HEK293 (cell line): ENCODE results near the gene HOXB9.

Source experiments
- CTCF ChIA-PET: fragments of 350-600 bp; formaldehyde crosslinking; extraction: SDS; loops from one replicate; lab custom pipeline; 2021; ENCODE audit warnings: antibody characterized with exemption; lab: Yijun Ruan, JAX
- POLR2A ChIA-PET: fragments of 300-600 bp; formaldehyde crosslinking; extraction: SDS; loops from one replicate; lab custom pipeline; 2020; ENCODE audit warnings: antibody characterized with exemption, inconsistent platforms; lab: Yijun Ruan, JAX
- H3K27ac ChIP-seq: fragments of 200-500 bp; sonication (Bioruptor generic); 2 replicates; pipeline ENCODE4 v1.5.1; 2014; ENCODE audit warnings: low read depth, low read length, control low read depth, inconsistent platforms; ENCODE audit errors: extremely low read depth
- H3K36me3 ChIP-seq, 2 experiments: fragments of 200-500 bp in 1 of 2; sonication (Bioruptor generic) in 1 of 2; 1 replicate in 1 of 2; 2 replicates in 1 of 2; pipeline ENCODE4 v1.5.1; 2014 to 2017; ENCODE audit warnings: inconsistent platforms in 2 of 2, low read length in 2 of 2; ENCODE audit not compliant: control insufficient read depth in 2 of 2, insufficient read depth in 1 of 2
- H3K4me1 ChIP-seq: fragments of 200-500 bp; sonication (Bioruptor generic); 2 replicates; pipeline ENCODE4 v1.5.1; 2014; ENCODE audit warnings: mild to moderate bottlenecking, low read length, inconsistent platforms; ENCODE audit not compliant: control insufficient read depth, insufficient read depth
- H3K4me3 ChIP-seq: 2 replicates; pipeline ENCODE4 v1.5.1; 2011; ENCODE audit warnings: low read depth, mild to moderate bottlenecking, control low read depth, low read length, moderate library complexity
- H3K9me3 ChIP-seq: fragments of 200-500 bp; sonication (Bioruptor generic); 2 replicates; pipeline ENCODE4 v1.5.1; 2014; ENCODE audit warnings: low read depth, low read length, inconsistent platforms; ENCODE audit not compliant: control insufficient read depth, insufficient read depth
- BCL11A ChIP-seq: fragments of 450-650 bp; formaldehyde crosslinking; IDR thresholded peaks from 2 replicates; pipeline ENCODE4 v1.5.1; 2016; ENCODE audit warnings: low read depth, missing biosample characterization, missing genetic modification characterization
- EGR2 ChIP-seq: fragments of 450-650 bp; formaldehyde crosslinking; IDR thresholded peaks from 2 replicates; pipeline ENCODE4 v1.5.1; 2016; ENCODE audit warnings: low read depth, missing biosample characterization, missing genetic modification characterization
- GFI1B ChIP-seq: fragments of 450-650 bp; formaldehyde crosslinking; IDR thresholded peaks from 2 replicates; pipeline ENCODE4 v1.5.1; 2016; ENCODE audit warnings: missing biosample characterization, missing genetic modification characterization
- IKZF3 ChIP-seq: fragments of 450-650 bp; IDR thresholded peaks from 2 replicates; pipeline ENCODE4 v1.5.0; 2018; ENCODE audit warnings: missing biosample characterization, mild to moderate bottlenecking, missing genetic modification characterization, moderate library complexity
- PRDM1 ChIP-seq: fragments of 450-650 bp; formaldehyde crosslinking; IDR thresholded peaks from 2 replicates; pipeline ENCODE4; 2016; ENCODE audit warnings: missing biosample characterization, missing genetic modification characterization
- SCRT2 ChIP-seq: fragments of 450-650 bp; formaldehyde crosslinking; IDR thresholded peaks from 2 replicates; pipeline ENCODE4 v1.5.1; 2016; ENCODE audit warnings: missing biosample characterization, missing genetic modification characterization
- ZFHX2 ChIP-seq: fragments of 450-650 bp; formaldehyde crosslinking; conservative IDR thresholded peaks from 2 replicates; pipeline ENCODE4 v1.5.1; 2016; ENCODE audit warnings: missing biosample characterization, missing genetic modification characterization
- ZNF140 ChIP-seq: fragments of 450-650 bp; formaldehyde crosslinking; IDR thresholded peaks from 2 replicates; pipeline ENCODE4 v1.5.1; 2016; ENCODE audit warnings: missing biosample characterization, missing genetic modification characterization
- ZNF239 ChIP-seq: fragments of 450-650 bp; formaldehyde crosslinking; IDR thresholded peaks from 2 replicates; pipeline ENCODE4 v1.5.1; 2016; ENCODE audit warnings: missing biosample characterization, missing genetic modification characterization
- ZNF324 ChIP-seq: fragments of 450-650 bp; formaldehyde crosslinking; IDR thresholded peaks from 2 replicates; pipeline ENCODE4 v1.5.1; 2016; ENCODE audit warnings: missing biosample characterization, missing genetic modification characterization
- ZNF335 ChIP-seq: fragments of 450-650 bp; formaldehyde crosslinking; conservative IDR thresholded peaks from 2 replicates; pipeline ENCODE4 v1.5.1; 2016; ENCODE audit warnings: missing biosample characterization, missing genetic modification characterization
- ZNF366 ChIP-seq: fragments of 450-650 bp; formaldehyde crosslinking; conservative IDR thresholded peaks from 2 replicates; pipeline ENCODE4 v1.5.1; 2016; ENCODE audit warnings: missing biosample characterization, missing genetic modification characterization
- ZNF514 ChIP-seq: fragments of 450-650 bp; formaldehyde crosslinking; IDR thresholded peaks from 2 replicates; pipeline ENCODE4 v1.5.1; 2016; ENCODE audit warnings: missing biosample characterization, missing genetic modification characterization
- ZNF596 ChIP-seq: fragments of 450-650 bp; IDR thresholded peaks from 2 replicates; pipeline ENCODE4 v1.5.0; 2018; ENCODE audit warnings: missing biosample characterization, mild to moderate bottlenecking, missing genetic modification characterization, moderate library complexity
- ZNF600 ChIP-seq: fragments of 450-650 bp; formaldehyde crosslinking; IDR thresholded peaks from 2 replicates; pipeline ENCODE4 v1.5.1; 2016; ENCODE audit warnings: missing biosample characterization, missing genetic modification characterization
- ZNF654 ChIP-seq: fragments of 450-650 bp; formaldehyde crosslinking; IDR thresholded peaks from 2 replicates; pipeline ENCODE4 v1.5.1; 2016; ENCODE audit warnings: low read depth, missing biosample characterization, missing genetic modification characterization
- ZNF658 ChIP-seq: fragments of 450-650 bp; formaldehyde crosslinking; IDR thresholded peaks from 2 replicates; pipeline ENCODE4; 2016; ENCODE audit warnings: missing biosample characterization, missing genetic modification characterization
- TF ChIP-seq, protein P1 (sequence below): fragments of 450-650 bp; formaldehyde crosslinking; IDR thresholded peaks from 2 replicates; pipeline ENCODE4 v1.5.1; 2016; ENCODE audit warnings: missing biosample characterization, missing genetic modification characterization
- TF ChIP-seq, protein P2 (sequence below): fragments of 450-650 bp; formaldehyde crosslinking; IDR thresholded peaks from 2 replicates; pipeline ENCODE4 v1.5.1; 2016; ENCODE audit warnings: missing biosample characterization, missing genetic modification characterization

Gene HOXB9

GRCh38 chr17:48589060-48589830, 36.9 kb downstream of the HOXB9 start:
- ChIA-PET CTCF (interaction anchor here (0.6 to 3.2 kb wide), 18 partner anchors 29 to 569 kb away, joined by 3 to 18 read pairs (median 4); no protein-coding TSS in a partner anchor), POLR2A (interaction anchor here (0.8 to 1.2 kb wide), 2 partner anchors 21 to 24 kb away, joined by 3 read pairs; no protein-coding TSS in a partner anchor)
- H3K36me3 ChIP-seq = peaks cover 0 to 23% of the 10 kb centered on the region in 2 experiments; a peak in 2 of 3 replicates
- H3K4me3 ChIP-seq = no peak overlapping the region
- H3K4me1 ChIP-seq = peaks cover 40% of the 10 kb centered on the region
- H3K27ac ChIP-seq = peak overlapping the region; percentile 92
- H3K9me3 ChIP-seq = no peaks in the 10 kb centered on the region
- TF ChIP-seq BCL11A = 0 out of 2 replicates have a peak, but pooled peaks have one; percentile 19
- TF ChIP-seq IKZF3 (tag by site-specific recombination) = peak; percentile 68
- no peak for TF ChIP-seq ZNF239 (tag by site-specific recombination)
- TF ChIP-seq ZNF514 (tag by site-specific recombination) = no peak
- no peak for TF ChIP-seq ZNF324 (tag by site-specific recombination)
- 0 out of 2 replicates have a peak, but pooled peaks have one; percentile 32 for TF ChIP-seq SCRT2 (tag by site-specific recombination)
- TF ChIP-seq ZNF335 = peak; percentile 68; the same call in 1 of the 2 replicates
- TF ChIP-seq ZNF658 (tag by site-specific recombination) = no peak
- 0 out of 2 replicates have a peak, but pooled peaks have one; percentile 3 for TF ChIP-seq GFI1B (tag by site-specific recombination)
- TF ChIP-seq ZFHX2 = peak; percentile 77
- peak; percentile 77 for TF ChIP-seq EGR2 (tag by site-specific recombination)
- no peak for TF ChIP-seq PRDM1 (tag by site-specific recombination)

DNA sequence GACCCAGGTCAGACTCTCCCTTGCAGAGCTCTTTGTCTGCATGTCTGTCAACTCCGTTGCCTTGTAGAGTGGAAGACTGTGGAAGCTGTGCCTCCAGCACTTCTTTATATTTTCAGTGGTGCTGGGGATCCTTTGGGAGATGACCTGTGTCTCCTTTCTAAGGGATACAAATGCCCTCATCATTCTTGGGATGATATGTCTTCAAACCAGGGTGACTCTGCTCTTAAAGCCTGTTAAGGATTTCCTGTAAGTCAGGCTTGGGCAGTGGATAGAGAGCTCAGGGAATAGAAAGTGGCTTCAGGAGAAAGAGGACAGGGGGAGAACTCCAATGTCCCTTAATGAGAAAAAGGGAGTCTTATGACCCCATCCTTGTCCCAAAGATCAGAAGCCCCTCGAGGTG, 37.6 kb downstream of the HOXB9 start:
- CTCF ChIA-PET = interaction anchor here (0.6 to 3.2 kb wide), 19 partner anchors 25 to 373 kb away, joined by 3 to 18 read pairs (median 4); no protein-coding TSS in a partner anchor
- POLR2A ChIA-PET = interaction anchor here (0.8 to 2.4 kb wide), 6 partner anchors 12 to 88 kb away, joined by 3 to 9 read pairs (median 4); no protein-coding TSS in a partner anchor

GRCh38 chr17:48588074-48588415, 38.1 kb downstream of the HOXB9 start:
- Histone ChIP-seq H3K36me3 (peaks cover 0 to 33% of the 10 kb centered on the region in 2 experiments; a peak in 2 of 3 replicates), H3K4me1 (peaks cover 46% of the 10 kb centered on the region), H3K27ac (peak overlapping the region; percentile 92), H3K4me3 (no peak overlapping the region), H3K9me3 (no peaks in the 10 kb centered on the region)
- ChIA-PET POLR2A (interaction anchor here (0.8 to 2.4 kb wide), 7 partner anchors 9 to 88 kb away, joined by 3 to 9 read pairs (median 4); no protein-coding TSS in a partner anchor), CTCF (interaction anchor here (0.7 to 3.2 kb wide), 17 partner anchors 25 to 374 kb away, joined by 3 to 18 read pairs (median 5); no protein-coding TSS in a partner anchor)
- TF ChIP-seq ZNF654 (tag by site-specific recombination) (no peak), ZNF596 (tag by site-specific recombination) (0 out of 2 replicates have a peak, but pooled peaks have one; percentile 9)
- TF ChIP-seq, protein P1, sequence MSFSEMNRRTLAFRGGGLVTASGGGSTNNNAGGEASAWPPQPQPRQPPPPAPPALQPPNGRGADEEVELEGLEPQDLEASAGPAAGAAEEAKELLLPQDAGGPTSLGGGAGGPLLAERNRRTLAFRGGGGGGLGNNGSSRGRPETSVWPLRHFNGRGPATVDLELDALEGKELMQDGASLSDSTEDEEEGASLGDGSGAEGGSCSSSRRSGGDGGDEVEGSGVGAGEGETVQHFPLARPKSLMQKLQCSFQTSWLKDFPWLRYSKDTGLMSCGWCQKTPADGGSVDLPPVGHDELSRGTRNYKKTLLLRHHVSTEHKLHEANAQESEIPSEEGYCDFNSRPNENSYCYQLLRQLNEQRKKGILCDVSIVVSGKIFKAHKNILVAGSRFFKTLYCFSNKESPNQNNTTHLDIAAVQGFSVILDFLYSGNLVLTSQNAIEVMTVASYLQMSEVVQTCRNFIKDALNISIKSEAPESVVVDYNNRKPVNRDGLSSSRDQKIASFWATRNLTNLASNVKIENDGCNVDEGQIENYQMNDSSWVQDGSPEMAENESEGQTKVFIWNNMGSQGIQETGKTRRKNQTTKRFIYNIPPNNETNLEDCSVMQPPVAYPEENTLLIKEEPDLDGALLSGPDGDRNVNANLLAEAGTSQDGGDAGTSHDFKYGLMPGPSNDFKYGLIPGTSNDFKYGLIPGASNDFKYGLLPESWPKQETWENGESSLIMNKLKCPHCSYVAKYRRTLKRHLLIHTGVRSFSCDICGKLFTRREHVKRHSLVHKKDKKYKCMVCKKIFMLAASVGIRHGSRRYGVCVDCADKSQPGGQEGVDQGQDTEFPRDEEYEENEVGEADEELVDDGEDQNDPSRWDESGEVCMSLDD (tag by site-specific recombination) = peak; percentile 59; the same call in 1 of the 2 replicates

More for the DNA sequence above, 37.6 kb downstream of the HOXB9 start:
- Histone ChIP-seq H3K9me3 (no peaks in the 10 kb centered on the region), H3K4me3 (no peak overlapping the region), H3K27ac (peak overlapping the region; percentile 92), H3K4me1 (peaks cover 44% of the 10 kb centered on the region), H3K36me3 (peaks cover 0 to 30% of the 10 kb centered on the region in 2 experiments; a peak in 2 of 3 replicates)
- TF ChIP-seq ZNF600 (tag by site-specific recombination) = peak; percentile 34; the same call in 1 of the 2 replicates
- TF ChIP-seq ZNF366 (tag by site-specific recombination) = 0 out of 2 replicates have a peak, but pooled peaks have one; percentile 9
- TF ChIP-seq PRDM1 (tag by site-specific recombination) = peak; percentile 89
- no peak for TF ChIP-seq ZNF140 (tag by site-specific recombination)
- TF ChIP-seq, protein P2, sequence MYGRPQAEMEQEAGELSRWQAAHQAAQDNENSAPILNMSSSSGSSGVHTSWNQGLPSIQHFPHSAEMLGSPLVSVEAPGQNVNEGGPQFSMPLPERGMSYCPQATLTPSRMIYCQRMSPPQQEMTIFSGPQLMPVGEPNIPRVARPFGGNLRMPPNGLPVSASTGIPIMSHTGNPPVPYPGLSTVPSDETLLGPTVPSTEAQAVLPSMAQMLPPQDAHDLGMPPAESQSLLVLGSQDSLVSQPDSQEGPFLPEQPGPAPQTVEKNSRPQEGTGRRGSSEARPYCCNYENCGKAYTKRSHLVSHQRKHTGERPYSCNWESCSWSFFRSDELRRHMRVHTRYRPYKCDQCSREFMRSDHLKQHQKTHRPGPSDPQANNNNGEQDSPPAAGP (tag by site-specific recombination) = no peak
